ENCODE results near the gene CHST3. TPM values are rescaled to one million over a fixed set of nuclear protein-coding genes. Genes with fewer than 3 reads are reported as not detected.

CHST3 gene
- total RNA-seq, 2 donors from 2014 or later, result 0.19 TPM; not detected in 1

GRCh38 chr10:72062382-72062781, 98.2 kb downstream of the CHST3 start:
- H3K27me3 Mint-ChIP-seq, result no peaks in the 10 kb centered on the region
- no peaks in the 10 kb centered on the region for H3K9me3 Mint-ChIP-seq
- no peak for ATAC-seq (replicated peaks)
- peak overlapping the region; percentile 48 for H3K27ac Mint-ChIP-seq
- peaks cover 63% of the 10 kb centered on the region for H3K36me3 Mint-ChIP-seq (ENCODE audit: low read depth)
- no peak overlapping the region for H3K4me3 Mint-ChIP-seq
- H3K4me1 Mint-ChIP-seq, result peaks cover 15% of the 10 kb centered on the region

Other genes with a start within 250 kb of the CHST3 start
- gene C10orf105, start 244.6 kb upstream of the CHST3 start, total RNA-seq, result 1 to 10 TPM in 1 of 2 donors, under 1 TPM in 1; 0.04 to 1.0 TPM
- 100 to 1,000 TPM in 1 of 2 donors, 10 to 100 TPM in 1; 27.9 to 125 TPM for gene VSIR, start 190.9 kb upstream of the CHST3 start, total RNA-seq
- gene PSAP, start 113.1 kb upstream of the CHST3 start, total RNA-seq, result 100 to 1,000 TPM; 121 to 153 TPM
- 100 to 1,000 TPM; 161 to 191 TPM for gene SPOCK2, start 124.2 kb downstream of the CHST3 start, total RNA-seq

Measured in activated T-helper 17 cell treated with anti-CD3 and anti-CD28 coated beads, Interleukin-2, amount 50 U/mL, for 72 hours (primary cell).